Myocyte (in vitro differentiated cells): ENCODE measurements around the gene ZNF143. TPM values are rescaled to one million over a fixed set of nuclear protein-coding genes. Genes with fewer than 3 reads are reported as not detected.
"Not testable (repeated sequence)": the region's sequence is repeated elsewhere in the genome, so short reads cannot be mapped to it uniquely, and the experiment has no call there.

Experiments
- DNase-seq: peaks from one replicate; pipeline ENCODE4 v3.0.0-alpha.2; 2012; ENCODE audit warnings: low read depth
- polyA plus RNA-seq: library from polyadenylated mRNA; unstranded; fragments of >200 nt; gene quantifications from one replicate; pipeline ENCODE4 v1.2.1, GENCODE V29; 2012; ENCODE audit warnings: missing spikeins
- total RNA-seq: library from RNA; depleted of rRNA; stranded (reverse); fragments of >200 nt; gene quantifications from 2 replicates; pipeline ENCODE4 v1.2.3, GENCODE V29; 2014

Gene ZNF143
- 21.0 and 27.9 TPM in 2 replicates for total RNA-seq
- polyA plus RNA-seq = 13.1 TPM

DNA sequence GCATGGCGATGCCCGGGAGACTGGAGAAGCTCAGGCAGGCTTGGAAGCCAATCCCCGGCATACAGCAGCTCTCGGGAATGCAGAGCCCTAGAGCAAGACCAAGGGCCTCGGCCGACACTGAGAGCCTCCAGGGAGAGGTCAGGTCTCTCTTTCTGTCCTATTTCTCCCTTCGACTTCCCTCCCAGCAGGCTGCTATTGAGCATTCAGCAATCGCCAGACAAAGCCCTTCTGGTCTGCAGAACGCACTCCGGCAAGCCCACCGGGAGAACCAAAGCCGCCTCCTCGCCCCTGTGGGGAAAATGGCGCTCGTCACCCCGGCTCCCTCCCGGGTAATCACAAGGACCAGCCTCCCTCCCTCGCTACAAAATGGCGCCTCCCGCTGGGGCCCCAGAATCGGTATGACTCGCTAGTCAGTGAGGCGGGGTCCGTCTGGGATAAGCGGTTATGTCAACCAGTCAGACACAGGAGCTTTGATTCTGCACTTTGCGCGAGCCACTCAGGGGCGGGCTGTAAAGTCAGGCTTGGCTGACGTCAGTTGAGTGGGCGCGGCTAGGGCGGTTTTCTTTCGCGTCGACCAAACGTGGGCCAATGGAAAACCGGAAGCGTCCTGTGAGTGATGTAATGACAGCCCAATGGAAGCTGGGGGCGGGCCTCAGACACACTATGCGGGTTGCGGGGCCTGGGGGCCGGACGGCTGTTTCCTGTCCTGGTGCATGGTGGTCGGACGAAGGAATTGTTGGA is at the start of gene ZNF143:
Gene ZNF143 (plus strand): TSS at position 691 of the 741 bp plus-strand sequence. CDS start 10,297 bp downstream, outside the sequence.
- DNase-seq = peak; percentile 100

DNA sequence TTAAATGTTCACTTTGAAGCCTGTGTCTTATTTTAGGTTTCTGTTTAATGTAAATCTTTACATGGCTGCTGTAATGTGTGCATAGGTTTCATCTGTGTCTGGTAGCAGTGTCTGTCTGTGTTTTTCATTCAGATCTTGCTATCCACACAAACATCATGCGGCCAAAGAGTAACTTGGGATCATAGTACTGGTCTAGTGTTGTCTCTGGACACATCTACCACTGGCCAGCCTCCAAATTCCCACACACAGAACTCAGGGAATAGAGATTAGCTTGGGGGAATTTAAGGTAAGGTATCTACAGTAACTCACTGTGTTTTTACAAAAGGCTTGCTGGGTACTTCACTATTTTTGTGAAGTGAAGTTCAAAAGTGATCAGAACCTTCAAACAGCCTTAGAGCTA is 32.1 kb upstream of the ZNF143 start:
- DNase-seq = no peak

DNA sequence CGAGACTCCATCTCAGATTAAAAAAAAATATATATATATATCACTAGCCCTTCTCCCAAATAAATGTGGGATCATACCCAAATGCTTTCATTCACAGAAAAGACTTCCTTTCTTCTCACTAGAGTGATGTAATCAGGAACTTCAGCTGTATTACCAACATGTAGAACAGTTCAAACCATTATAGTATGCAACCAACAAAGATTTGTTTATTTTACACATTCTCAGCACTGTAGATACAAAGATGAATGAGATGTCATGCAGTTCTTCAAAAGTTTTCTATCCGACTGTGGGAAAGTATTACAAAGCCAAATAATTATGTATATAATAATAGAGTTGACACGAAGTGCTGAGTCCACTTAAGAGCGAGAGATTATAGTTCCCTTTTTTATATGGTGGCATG is 22.2 kb upstream of the ZNF143 start:
- no peak for DNase-seq

DNA sequence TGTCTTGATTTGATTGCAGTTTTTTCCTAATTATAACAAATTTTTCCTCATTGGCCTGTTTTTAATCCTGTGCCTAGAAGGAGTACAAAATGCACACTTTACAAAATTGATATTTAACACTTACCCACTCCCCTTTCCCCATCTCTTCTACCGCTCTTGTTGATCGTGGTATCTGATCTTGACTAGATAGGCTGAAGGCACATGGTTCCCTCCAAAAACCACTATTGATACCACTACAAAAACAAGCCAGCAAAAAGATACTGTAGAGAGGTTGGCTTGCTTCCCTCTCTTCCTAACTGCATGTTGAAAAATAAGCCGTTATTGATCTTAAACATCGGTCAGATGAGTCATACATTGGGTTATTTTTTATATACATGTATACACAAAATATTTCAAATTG is 14.6 kb upstream of the ZNF143 start:
- no peak for DNase-seq

DNA sequence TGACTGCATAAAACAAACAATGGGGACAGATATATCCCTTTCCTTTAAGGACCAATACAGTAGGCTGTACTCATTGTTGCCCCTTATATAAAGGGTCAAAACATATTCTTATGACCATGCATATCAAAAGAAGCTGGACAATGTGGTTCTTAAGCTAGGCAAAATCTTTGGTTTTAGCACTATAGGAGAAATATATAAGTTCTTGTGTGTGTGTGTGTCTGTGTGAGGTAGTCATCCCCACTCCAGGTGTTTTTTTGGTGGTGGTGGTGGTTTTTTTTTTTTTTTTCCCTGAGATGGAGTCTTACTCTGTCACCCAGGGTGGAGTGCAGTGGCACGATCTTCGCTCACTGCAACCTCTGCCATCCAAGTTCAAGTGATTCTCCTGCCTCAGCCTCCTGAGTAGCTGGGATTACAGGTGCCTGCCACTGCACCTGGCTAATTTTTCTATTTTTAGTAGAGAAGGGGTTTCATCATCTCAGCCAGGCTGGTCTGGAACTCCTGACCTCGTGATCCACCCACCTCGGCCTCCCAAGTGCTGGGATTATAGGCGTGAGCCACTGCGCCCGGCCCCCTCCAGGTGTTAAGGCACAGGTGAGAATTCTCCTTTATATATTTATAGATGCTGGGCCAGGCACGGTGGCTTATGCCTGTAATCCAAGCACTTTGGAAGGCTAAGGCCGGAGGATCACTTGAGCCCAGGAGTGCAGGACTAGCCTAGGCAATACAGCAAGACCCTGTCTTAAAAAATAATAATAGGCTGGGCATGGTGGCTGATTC is 12.0 kb upstream of the ZNF143 start:
- no peak for DNase-seq

DNA sequence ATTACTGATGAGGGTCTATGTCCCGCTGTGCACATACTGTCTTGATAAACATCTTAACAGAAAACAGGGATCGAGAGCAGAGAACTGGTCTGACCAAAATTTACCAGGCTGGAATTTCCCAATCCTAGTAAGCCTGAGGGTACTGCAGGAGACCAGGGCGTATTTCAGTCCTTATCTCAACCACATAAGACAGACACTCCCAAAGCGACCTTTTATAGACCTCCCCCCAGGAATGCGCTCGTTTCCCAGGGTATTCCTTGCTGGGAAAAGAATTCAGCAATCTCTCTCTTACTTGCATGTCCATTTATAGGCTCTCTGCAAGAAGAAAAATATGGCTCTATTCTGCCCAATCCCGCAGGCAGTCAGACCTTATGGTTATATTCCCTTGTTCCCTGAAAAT is 8.8 kb upstream of the ZNF143 start:
- not testable (repeated sequence) for DNase-seq

DNA sequence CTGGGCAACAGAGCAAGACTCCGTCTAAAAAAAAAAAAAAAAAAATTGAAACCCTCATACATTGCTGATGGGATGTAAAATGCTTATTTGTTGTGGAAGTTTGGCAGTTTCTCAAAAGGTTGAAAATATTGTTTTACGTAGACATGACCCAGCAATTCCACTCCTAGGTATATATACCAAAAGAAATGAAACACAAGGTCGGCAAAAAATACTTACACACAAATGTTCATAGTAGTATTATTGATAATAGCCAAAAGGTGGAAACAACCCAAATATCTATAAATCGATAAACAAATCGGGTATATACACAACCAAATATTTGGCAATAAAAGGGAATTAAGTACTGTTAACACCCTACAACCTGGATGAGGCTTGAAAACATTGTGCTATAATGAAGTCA is 5.1 kb upstream of the ZNF143 start:
- no peak for DNase-seq

DNA sequence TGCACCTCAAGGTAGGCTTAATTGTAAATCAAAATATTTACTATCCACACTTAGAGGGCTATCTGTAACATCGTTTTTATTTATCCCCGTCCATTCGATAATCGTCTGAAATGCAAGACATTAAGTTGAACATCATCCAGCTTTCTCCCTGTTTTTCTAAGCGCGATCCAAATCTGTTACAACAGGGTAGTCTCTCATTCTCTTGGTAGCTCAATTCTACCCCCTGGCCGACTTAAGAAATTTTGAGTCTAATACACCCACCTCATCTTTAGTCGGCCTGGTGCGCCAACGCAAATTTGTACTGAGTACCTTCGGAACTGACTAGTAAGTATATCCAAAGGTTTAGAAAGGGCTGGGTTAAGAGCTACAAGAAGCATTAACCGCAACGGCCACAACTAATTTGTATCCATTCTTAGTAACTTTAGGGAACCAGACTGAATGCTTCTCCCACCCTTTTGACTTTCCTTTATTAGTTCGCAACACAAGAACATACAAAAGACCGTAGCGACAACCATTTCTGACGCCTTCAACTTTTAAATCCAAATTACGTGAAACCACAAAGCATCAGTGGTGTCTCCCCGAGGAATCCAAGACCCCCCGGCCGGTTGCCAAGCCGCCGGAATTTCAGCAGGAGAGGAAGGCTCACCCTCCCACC is 1.0 kb upstream of the ZNF143 start:
- peak; percentile 82 for DNase-seq

DNA sequence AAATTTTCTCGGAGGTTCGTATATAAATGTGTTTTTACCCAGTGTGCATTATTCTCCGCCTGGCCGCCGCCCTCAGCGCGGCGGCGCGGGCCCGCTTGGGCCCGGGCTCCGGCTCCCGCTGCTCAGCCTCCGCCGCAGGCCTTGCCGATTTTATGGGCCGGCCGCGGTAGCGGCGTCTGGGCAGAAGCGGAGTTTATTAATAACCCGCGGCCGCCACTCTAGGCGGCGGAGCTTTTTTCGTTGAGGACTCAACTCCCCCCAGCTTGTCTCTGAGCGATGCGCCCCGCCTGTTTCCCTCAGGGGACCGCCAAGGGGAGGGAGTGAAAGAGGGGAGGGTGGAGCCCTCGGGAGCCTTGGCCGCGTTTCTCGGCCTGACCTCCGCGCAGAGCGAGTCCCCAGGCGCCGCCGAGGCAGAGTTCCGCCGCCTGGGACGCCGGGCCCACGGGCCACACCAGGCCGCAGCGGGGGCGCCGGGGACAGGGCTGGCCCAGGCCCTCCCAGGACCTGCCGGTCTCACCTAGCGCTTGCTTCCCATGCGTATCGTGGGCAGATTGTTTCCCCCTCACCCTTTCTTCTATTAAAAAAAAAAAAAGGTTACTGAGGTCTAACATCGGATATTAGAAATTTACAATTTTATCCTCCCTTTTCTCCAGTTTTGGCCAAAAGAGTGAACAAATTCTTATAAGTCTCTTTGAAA is 399 bp downstream of the ZNF143 start:
- DNase-seq = peak; percentile 96

DNA sequence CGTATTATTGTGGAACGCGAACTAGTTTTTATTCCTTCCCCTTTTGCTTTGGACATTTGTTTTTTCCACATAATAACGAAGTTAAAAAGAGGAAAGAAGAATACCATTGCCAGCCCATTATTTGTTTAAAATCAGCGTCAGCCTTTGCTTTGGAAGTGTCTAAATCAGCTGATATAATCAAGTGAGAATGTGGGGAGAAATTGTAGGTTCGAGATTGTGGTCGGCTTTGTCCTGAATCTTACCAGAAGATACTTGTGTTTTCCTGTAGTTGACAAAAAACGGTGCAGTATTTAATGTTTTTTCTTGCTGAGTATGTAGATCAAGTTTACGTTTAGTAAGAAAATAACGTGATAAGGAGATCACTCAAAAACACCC is 935 bp downstream of the ZNF143 start:
- peak; percentile 32 for DNase-seq

DNA sequence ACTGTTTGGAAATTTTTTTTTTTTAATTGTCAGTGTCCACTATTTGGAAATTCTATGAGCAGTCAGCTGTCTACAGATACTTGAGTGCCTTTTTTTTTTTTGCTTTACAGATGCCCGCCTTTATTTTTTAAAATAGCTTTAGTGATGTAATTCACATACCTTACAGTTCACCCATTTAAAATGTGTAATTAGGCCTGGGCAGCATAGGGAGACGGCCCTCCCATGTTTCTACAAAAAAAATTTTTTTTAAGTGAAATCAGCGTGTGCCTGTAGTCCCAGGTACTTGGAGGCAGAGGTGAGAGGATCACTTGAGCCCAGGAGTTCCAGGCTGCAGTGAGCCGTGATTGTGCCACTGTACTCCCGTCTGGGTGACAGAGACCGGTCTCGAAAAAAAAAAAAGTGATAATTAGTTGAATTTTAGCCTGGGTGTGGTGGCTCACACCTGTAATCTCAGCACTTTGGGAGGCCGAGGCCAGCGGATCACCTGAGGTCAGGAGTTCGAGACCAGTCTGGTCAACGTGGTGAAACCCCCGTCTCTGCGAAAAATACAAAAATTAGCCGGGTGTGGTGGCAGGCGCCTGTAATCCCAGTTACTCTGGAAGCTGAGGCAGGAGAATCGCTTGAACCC is 1.5 kb downstream of the ZNF143 start:
- no peak for DNase-seq

DNA sequence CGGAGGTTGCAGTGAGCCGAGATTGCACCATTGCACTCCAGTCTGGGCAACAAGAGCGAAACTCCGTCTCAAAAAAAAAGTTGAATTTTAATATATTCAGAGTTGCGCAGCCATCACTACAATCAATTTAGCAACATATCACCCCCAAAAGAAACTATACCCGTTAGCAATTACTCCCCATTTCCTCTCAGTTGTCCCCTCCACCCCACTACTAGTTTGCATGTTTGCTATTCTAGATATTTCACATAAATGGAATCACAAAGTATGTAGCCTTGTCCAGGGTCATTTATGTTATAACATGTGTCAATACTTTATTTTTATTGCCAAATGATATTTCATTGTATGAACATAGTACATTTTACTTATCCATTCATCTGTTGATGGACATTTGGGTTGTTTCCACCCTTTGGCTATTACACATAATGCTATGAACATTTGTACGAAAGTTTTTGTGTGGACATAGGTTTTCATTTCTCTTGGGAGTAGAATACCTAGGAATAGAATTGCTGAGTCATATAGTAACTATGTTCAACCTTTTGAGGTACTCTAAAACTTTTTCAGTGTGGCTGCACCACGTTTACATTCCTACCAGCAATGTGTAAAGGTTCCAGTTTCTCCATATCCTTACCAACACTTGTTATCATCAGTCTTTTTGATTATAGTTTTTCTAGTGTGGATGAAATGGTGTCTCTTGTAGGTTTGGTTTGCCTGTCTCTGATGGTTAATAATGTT is 2.2 kb downstream of the ZNF143 start:
- DNase-seq = no peak

DNA sequence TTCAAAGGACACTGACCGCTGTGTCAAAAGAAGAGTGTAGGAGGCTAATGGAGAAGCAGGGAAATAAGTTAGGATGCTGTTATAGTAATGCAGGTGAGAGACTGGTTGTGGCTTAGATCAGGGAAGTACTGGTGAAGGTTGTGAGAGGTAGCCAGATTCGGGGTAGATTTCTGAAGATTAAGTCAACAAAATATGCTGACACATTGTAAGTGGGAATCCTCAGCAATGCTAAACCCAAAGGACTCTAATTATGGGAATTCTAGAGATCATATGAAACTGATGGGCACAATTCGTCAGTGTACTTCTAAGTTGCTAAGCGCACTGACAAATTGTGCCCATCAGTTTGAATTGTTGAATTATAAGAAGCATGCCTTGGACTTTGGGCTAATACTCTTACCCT is 10.0 kb downstream of the ZNF143 start:
- DNase-seq = no peak

DNA sequence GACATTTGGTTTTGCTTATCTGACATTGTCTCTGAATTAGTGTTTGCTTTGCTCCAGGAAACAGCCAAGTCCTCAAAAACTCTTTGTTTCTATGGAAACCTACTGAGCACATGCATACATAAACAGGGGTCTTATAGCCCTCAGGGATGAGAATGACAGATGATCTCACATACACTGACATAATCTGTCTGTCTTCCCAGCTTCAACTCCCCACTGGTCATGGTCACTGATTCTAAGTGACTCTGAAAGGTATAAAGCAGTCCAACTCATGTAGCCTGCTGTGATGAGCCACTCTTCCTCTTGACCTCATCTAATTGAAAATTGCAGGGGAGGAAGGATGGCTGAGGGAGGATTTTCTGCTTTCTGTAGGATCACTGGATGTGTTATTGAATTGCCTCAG is 12.6 kb downstream of the ZNF143 start:
- no peak for DNase-seq

DNA sequence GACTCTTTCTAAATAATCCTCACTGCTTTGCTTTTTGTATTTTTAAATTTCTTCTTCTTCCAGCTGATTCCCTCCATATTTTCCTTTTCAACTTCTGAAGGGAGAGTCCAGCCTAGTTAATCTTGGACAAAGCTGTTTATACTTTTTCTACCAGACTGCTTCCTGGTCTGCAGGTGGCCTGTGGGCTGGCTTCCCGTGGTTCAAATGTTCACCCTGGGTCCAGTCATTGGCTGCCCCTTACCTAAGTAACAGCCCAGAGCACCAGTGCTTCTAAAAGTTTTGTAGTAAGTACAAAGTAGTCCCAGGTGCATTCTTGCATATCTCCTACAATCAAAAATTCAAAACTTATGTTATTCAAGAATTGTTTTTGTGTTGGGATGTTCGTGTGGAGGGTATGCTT is 19.1 kb downstream of the ZNF143 start:
- no peak for DNase-seq

DNA sequence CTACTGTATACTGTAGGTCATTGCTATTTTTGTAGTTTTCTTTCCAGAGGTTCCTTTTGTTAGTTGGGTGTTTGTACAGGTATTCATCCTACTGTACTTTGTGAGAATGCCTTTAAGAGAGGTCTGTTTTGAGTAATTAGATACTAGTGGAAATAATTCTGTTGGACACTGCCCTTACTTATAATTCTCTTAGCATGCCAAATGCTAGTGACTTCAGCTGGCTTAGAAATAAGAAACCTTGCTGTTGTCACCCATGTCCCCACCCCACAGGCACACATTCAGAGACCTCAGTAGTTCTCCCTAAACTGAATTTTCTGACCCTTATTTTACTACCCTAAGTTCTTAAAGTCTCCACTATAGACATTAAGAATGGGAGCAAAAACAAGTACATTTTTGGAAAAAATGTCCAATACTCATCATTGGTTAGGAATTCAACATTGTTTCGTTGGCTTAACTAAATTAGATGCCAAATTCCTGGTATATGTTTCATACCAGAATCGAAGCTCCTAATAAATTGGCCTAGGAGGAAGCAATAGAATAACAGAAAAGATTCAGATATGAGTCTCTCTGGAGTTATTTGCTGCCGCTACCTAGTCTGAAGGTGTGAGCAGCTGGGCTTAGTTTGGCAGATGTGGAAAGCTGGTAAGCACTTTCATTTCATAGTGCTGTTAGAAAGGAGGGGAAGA is 28.4 kb downstream of the ZNF143 start:
- DNase-seq = peak; percentile 21

DNA sequence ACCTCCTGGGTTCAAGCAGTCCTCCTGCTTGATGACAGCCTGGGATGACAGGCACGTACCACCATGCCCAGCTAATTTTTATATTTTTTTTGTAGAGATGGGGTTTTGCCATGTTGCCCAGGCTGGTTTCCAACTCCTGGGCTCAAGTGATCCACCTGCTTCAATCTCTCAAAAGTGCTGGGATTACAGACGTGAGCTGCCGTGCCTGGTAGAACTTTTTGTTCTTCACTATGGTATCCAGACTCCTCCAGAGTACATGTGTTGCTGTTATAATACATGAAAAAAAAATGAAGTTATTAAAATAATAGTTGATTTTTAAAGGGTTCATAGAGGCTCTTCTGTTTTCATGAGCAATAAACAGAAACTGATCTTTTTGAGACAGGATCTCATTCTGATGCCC is 29.6 kb downstream of the ZNF143 start:
- peak; percentile 64 for DNase-seq

DNA sequence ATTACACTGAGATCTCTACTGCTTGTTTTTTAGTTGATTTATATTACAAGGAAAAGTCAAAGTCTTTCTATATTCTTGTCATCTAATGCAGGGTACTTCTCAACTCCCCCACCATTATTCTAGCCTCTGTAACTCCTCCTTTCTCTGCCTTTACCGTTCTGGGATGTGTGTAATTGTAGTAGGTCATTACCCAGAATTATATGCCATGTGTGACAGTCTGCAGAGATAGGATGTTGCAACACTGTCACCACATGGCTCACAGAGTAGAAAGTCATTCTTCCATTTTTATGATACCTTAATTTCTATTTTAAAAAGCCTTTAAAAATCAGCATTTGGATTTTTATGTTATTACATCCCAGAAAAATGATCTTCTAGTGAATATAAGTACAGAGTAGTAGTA is 32.7 kb downstream of the ZNF143 start:
- DNase-seq = no peak

DNA sequence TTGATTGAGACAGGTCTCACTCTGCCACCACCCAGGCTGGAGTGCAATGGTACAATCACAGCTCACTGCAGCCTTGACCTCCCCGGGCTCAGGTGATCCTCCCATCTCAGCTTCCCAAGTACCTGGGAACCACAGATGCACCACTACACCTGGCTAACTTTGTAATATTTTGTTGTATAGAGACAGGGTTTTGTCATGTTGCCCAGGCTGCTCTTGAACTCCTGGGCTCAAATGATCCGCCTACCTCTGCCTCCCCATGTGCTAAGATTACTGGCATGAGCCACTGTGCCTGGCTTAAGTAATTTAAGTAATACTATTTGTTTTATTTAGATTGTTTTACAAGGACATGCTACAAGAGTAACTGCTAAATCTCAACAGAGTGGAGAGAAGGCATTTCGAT is 33.5 kb downstream of the ZNF143 start:
- DNase-seq = no peak
